ENCODE measurements around the gene GLRA2.

DNA sequence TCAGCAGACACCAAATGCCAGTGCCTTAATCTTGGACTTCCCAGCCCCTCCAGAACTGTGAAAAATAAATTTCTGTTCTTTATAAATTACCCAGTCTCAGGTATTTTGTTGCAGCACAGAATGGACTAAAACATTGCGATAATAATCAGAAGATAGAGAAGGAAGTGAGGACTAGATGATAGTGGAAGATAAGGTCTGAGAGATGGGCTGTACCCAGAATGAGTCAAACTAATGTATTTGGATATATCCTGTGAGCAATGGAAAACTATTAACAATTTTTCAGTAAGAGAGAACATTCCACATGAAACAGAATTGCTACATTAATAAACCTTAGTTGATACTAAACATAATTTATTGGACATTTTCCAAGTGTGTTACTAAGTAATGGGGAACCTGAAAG, 250.2 kb downstream of the GLRA2 start:
- TF ChIP-seq CTCF (IDR thresholded peaks at IDR 0.05) (no peak), POLR2A (IDR thresholded peaks at IDR 0.05) (no peak)
